NCI-H128 (cell line): ENCODE measurements around the gene PAX4.
"Not testable (repeated sequence)": the region's sequence is repeated elsewhere in the genome, so short reads cannot be mapped to it uniquely, and the experiment has no call there.

ENCODE experiments used
- DNase-seq: peaks from one replicate; lab custom pipeline; 2025; ENCODE audit not compliant: unreplicated experiment; lab: John Stamatoyannopoulos, UW

PAX4 gene

GRCh38 chr7:127586346-127586745 lies 31.6 kb downstream of the PAX4 start:
- no peak for DNase-seq

GRCh38 chr7:127585044-127585953 lies 32.6 kb downstream of the PAX4 start, which contains the start of gene GCC1:
GCC1 (minus strand) TSS chr7:127585596; CDS start chr7:127585182, 414 bp downstream.
- peak; percentile 61 for DNase-seq

GRCh38 chr7:127584648-127585043 lies 33.3 kb downstream of the PAX4 start:
- no peak for DNase-seq

- no peak for DNase-seq
Observed at GRCh38 chr7:127582361-127582760, 35.6 kb downstream of the PAX4 start.

GRCh38 chr7:127581716-127582115 lies 36.2 kb downstream of the PAX4 start:
- no peak for DNase-seq

GRCh38 chr7:127580612-127581011 lies 37.3 kb downstream of the PAX4 start:
- DNase-seq = no peak

- no peak for DNase-seq
Observed at GRCh38 chr7:127578711-127579275, 39.1 kb downstream of the PAX4 start.

- no peak for DNase-seq
Observed at GRCh38 chr7:127578036-127578684, 39.8 kb downstream of the PAX4 start.

GRCh38 chr7:127571741-127572505 lies 46.0 kb downstream of the PAX4 start:
- DNase-seq = no peak

GRCh38 chr7:127568034-127568433 lies 49.9 kb downstream of the PAX4 start:
- DNase-seq = not testable (repeated sequence)

- no peak for DNase-seq
Observed at GRCh38 chr7:127566242-127566641, 51.7 kb downstream of the PAX4 start.
